ENCODE data around the gene MARK1. TPM values are rescaled to one million over a fixed set of nuclear protein-coding genes. Genes with fewer than 3 reads are reported as not detected.

Gene MARK1
- total and polyA plus RNA-seq, 2 of the 4 experiments (the other 2 are of a cell fraction), result not detected

GRCh38 chr1:220705782-220706181 lies 177.8 kb downstream of the MARK1 start:
- no peaks in the 10 kb centered on the region for H3K9me3 ChIP-seq (ENCODE audit: control insufficient read depth, insufficient read depth, low read length)
- H4K20me1 ChIP-seq (ENCODE audit: insufficient read depth, low read length), result no peaks in the 10 kb centered on the region
- H3K23ac ChIP-seq (ENCODE audit: low read depth, low read length), result no peak overlapping the region
- BruUV-seq (replicated peaks), result no TSS peak
- H2BK5ac ChIP-seq (ENCODE audit: low read depth, low read length, poor library complexity, severe bottlenecking), result no peak overlapping the region
- H3K9me1 ChIP-seq (ENCODE audit: insufficient read depth, low read length), result no peaks in the 10 kb centered on the region
- no peak for ATAC-seq (ENCODE audit: low read depth)
- no peak overlapping the region for H2AK5ac ChIP-seq (ENCODE audit: low read depth, low read length)
- dilution Hi-C loops (cut with HindIII; ENCODE audit: low sequenced_read_pairs, unreplicated experiment), result no loop called here
- H3K79me1 ChIP-seq (ENCODE audit: low read depth in 1 of 2, low read length in 2 of 2), result no peaks in the 10 kb centered on the region
- no peaks in the 10 kb centered on the region for H3K36me3 ChIP-seq (ENCODE audit: control insufficient read depth, insufficient read depth, low read length)
- in situ Hi-C loops (cut with MboI; ENCODE audit: low sequenced_read_pairs), result no loop called here
- no peak overlapping the region for H3K27ac ChIP-seq (ENCODE audit: insufficient read depth, low read length)
- H3K27me3 ChIP-seq (ENCODE audit: control insufficient read depth, insufficient read depth, low read length), result peaks cover 5% of the 10 kb centered on the region
- no peak overlapping the region for H2BK120ac ChIP-seq (ENCODE audit: low read depth, low read length)
- no peaks in the 10 kb centered on the region for H3K4me1 ChIP-seq (ENCODE audit: control insufficient read depth, insufficient read depth, low read length)
- no peak overlapping the region for H4K5ac ChIP-seq (ENCODE audit: low read depth, low read length)
- H2AFZ ChIP-seq (replicated peaks; ENCODE audit: low read length, poor library complexity), result no peak overlapping the region
- intact Hi-C loops (cut with micrococcal nuclease), result no loop called here
- H4K91ac ChIP-seq (ENCODE audit: insufficient read depth, low read depth, low read length), result no peak overlapping the region
- H2BK15ac ChIP-seq (ENCODE audit: low read depth, low read length), result no peak overlapping the region
- TF ChIP-seq POLR2A (IDR thresholded peaks at IDR 0.05; ENCODE audit: low read depth, low read length) (no peak), MXI1 (IDR thresholded peaks at IDR 0.05; ENCODE audit: borderline replicate concordance, low read depth, low read length) (no peak), CTCF (conservative IDR thresholded peaks at IDR 0.05; ENCODE audit: low read depth, low read length) (no peak), CHD1 (IDR thresholded peaks at IDR 0.05; ENCODE audit: low read depth, low read length) (no peak), NFE2L2 (IDR thresholded peaks at IDR 0.05; ENCODE audit: low read depth, low read length) (no peak), BHLHE40 (IDR thresholded peaks at IDR 0.05; ENCODE audit: low read depth, low read length) (no peak), CEBPB (IDR thresholded peaks at IDR 0.05; ENCODE audit: low read depth, low read length) (no peak), SMC3 (IDR thresholded peaks at IDR 0.05; ENCODE audit: low read depth, low read length) (no peak), RCOR1 (IDR thresholded peaks at IDR 0.05; ENCODE audit: insufficient replicate concordance, low read length) (no peak), MAZ (IDR thresholded peaks at IDR 0.05; ENCODE audit: borderline replicate concordance, low read depth, low read length) (no peak), USF2 (IDR thresholded peaks at IDR 0.05; ENCODE audit: low read depth, low read length) (no peak), MAFK (IDR thresholded peaks at IDR 0.05; ENCODE audit: low read depth, low read length) (no peak)
- no peak overlapping the region for H3K56ac ChIP-seq (ENCODE audit: extremely low read depth, insufficient read depth, low read length)
- H2AK9ac ChIP-seq (replicated peaks; ENCODE audit: low read depth, low read length, poor library complexity), result no peak overlapping the region
- no peak overlapping the region for H3K4ac ChIP-seq (ENCODE audit: low read depth, low read length)
- H4K8ac ChIP-seq (ENCODE audit: low read depth in 2 of 2, low read length in 2 of 2), result no peak overlapping the region
- no peak for DNase-seq
- H3K4me2 ChIP-seq (ENCODE audit: low read depth, low read length), result no peak overlapping the region
- no peak overlapping the region for H3K14ac ChIP-seq (replicated peaks; ENCODE audit: low read depth, low read length)
- ChIA-PET CTCF (no interaction called here), POLR2A (ENCODE audit: unreplicated experiment) (no interaction called here)
- H3K4me3 ChIP-seq (ENCODE audit: insufficient read depth, low read depth, low read length), result no peak overlapping the region
- no peak overlapping the region for H3K18ac ChIP-seq (ENCODE audit: low read depth, low read length)
- 100% methylated on average over 1 of the region's 7 CpGs; no CpG with 5 or more reads in 1 of the 2 experiments for WGBS, 2 experiments (ENCODE audit: extremely low coverage in 2 of 2, insufficient read length in 1 of 2)
- H3K9ac ChIP-seq (ENCODE audit: low read depth, low read length), result no peak overlapping the region
- H2BK20ac ChIP-seq (ENCODE audit: low read depth, low read length), result no peak overlapping the region
